Activated CD4-positive, alpha-beta T cell treated with anti-CD3 and anti-CD28 coated beads for 36 hours (primary cell): ENCODE results near the gene RPS29. TPM values are rescaled to one million over a fixed set of nuclear protein-coding genes. Genes with fewer than 3 reads are reported as not detected.
A peak's percentile ranks its signal among the peaks of the same experiment; 100 is the strongest.
"Not testable (repeated sequence)": the region's sequence is repeated elsewhere in the genome, so short reads cannot be mapped to it uniquely, and the experiment has no call there.

Experiments
- ATAC-seq: fragments of 200-7000 bp; cut with Tn5 transposase; one replicate; pipeline ENCODE4 v1.10.0; 2021; ENCODE audit warnings: mild to moderate bottlenecking, moderate library complexity
- CTCF ChIA-PET: fragments of 350-600 bp; sonication (Branson Sonifier 250); formaldehyde crosslinking; loops from one replicate; lab custom pipeline; 2021; ENCODE audit warnings: antibody characterized with exemption; lab: Charles Lee
- POLR2A ChIA-PET: fragments of 350-600 bp; sonication (Branson Sonifier 250); formaldehyde crosslinking; loops from one replicate; lab custom pipeline; 2021; ENCODE audit warnings: antibody characterized with exemption, inconsistent platforms; lab: Charles Lee
- DNase-seq: peaks from one replicate; pipeline ENCODE4 v3.0.0-alpha.2; 2020
- H3K27ac Mint-ChIP-seq: one replicate; pipeline ENCODE4 v1.8.0; 2021; ENCODE audit warnings: mixed read lengths
- H3K27me3 Mint-ChIP-seq: one replicate; pipeline ENCODE4 v1.8.0; 2021; ENCODE audit warnings: mixed read lengths
- H3K36me3 Mint-ChIP-seq: one replicate; pipeline ENCODE4 v1.8.0; 2021; ENCODE audit warnings: low read depth, mixed read lengths
- H3K4me1 Mint-ChIP-seq: one replicate; pipeline ENCODE4 v1.8.0; 2021; ENCODE audit warnings: mixed read lengths
- H3K4me3 Mint-ChIP-seq: one replicate; pipeline ENCODE4 v1.8.0; 2021; ENCODE audit warnings: mild to moderate bottlenecking, moderate library complexity, mixed read lengths
- H3K9me3 Mint-ChIP-seq: one replicate; pipeline ENCODE4 v1.8.0; 2021; ENCODE audit warnings: low read depth, mixed read lengths
- intact Hi-C, 2 experiments: fragments of 100-400 bp; cut with DNase I in 1 of 2; cut with micrococcal nuclease in 1 of 2; formaldehyde crosslinking; loops; one replicate each; pipeline versions ENCODE4 v1.14.2 to v1.15.1; 2022 to 2024; cut with DNase I, micrococcal nuclease
- total RNA-seq, 2 experiments: library from RNA; stranded (reverse); gene quantifications; one replicate each; pipeline ENCODE4 v1.2.3, GENCODE V29; 2021

RPS29 gene
- total RNA-seq, 2 experiments from 2014 or later = 481 to 1,987 TPM

DNA sequence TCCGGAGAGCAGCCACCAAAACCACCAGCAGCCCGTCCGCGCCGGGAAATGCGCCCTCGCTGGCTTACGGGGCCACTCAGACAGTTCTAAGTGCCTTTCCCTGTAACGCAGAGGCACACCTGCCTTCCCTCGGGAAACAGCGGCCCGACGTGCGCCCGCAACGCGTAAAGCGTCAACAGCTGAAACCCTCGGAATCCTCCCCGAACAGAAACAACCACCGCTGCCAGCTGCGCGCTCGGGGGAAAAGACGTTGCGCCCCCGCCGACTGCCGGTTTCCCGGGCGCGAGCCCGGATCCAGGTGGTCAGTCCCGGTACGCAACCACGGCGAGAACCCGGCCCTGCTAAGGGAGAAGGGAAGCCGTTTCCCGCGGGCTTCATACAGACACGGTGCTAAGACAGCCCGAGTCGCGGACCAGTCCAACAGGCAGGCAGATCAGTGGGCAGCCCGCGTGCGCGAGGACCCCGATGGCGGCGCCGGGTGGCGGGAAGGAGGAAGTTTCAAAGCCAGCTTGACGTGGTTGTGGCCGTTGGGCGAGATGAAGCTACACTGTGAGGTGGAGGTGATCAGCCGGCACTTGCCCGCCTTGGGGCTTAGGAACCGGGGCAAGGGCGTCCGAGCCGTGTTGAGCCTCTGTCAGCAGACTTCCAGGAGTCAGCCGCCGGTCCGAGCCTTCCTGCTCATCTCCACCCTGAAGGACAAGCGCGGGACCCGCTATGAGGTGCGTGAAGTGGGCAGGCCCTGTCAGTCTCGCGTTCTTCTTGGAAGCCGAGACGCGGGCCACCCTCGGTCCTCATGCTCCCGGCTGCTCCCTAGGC, 12.5 kb upstream of the RPS29 start, which contains the start of gene LRR1:
Gene LRR1, plus strand, starts transcription at position 456 of the 816 bp plus-strand sequence. Its CDS starts 81 bp downstream, at position 537.
- peak within 1 kb of the TSS; percentile 99 for H3K27ac Mint-ChIP-seq
- intact Hi-C loops = loop anchor here (1.0 kb wide), 4 partner anchors 12 to 170 kb away; partner anchors contain the start of genes MGAT2 (in 2 of the 2), RPL36AL (in 2 of the 2), RPS29 (in 2 of the 2) and KLHDC2 (in 1 of the 2)

DNA sequence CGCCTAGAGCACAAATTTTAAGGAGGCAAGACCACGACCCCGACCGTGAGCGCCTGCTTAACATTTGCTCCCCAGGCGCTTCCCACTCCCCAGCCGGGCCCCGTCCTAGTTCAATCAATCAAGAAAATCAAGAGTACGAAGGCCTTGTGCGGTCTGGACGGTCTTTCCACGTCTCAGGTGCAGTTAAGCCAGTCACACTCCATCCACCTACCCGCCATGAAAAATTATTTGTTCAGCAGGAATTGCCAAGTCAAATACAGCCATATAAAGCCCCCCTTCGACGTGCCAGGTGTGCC, 12.0 kb upstream of the RPS29 start:
- ChIA-PET CTCF (interaction anchor here (1.4 to 2.5 kb wide), 5 partner anchors 11 to 137 kb away, joined by 3 to 35 read pairs (median 10); partner anchors contain the start of genes DNAAF2, MGAT2, RPL36AL and RPS29), POLR2A (interaction anchor here (1.8 to 2.3 kb wide), 2 partner anchors 12 to 23 kb away, joined by 17 to 22 read pairs; partner anchors contain the start of genes MGAT2, RPL36AL and RPS29)
- Mint-ChIP-seq H3K9me3 (no peaks in the 10 kb centered on the region), H3K36me3 (peaks cover 20% of the 10 kb centered on the region), H3K27me3 (no peaks in the 10 kb centered on the region), H3K27ac (peak overlapping the region; percentile 99), H3K4me1 (peaks cover 19% of the 10 kb centered on the region), H3K4me3 (peak overlapping the region; percentile 99)
- peak; percentile 9 for ATAC-seq
- intact Hi-C loops = loop anchor here (1.0 kb wide), 4 partner anchors 12 to 170 kb away; partner anchors contain the start of genes MGAT2 (in 2 of the 2), RPL36AL (in 2 of the 2), RPS29 (in 2 of the 2) and KLHDC2 (in 1 of the 2)
- no peak for DNase-seq

More for the DNA sequence above, 12.5 kb upstream of the RPS29 start, which contains the start of gene LRR1:
- H3K4me3 Mint-ChIP-seq = peak within 1 kb of the TSS; percentile 99
- H3K27me3 Mint-ChIP-seq = no peaks in the 10 kb centered on the region
- H3K36me3 Mint-ChIP-seq = peaks cover 20% of the 10 kb centered on the region
- peak; percentile 90 for DNase-seq
- ChIA-PET CTCF (interaction anchor here (0.6 to 2.5 kb wide), 10 partner anchors 9 to 263 kb away, joined by 3 to 35 read pairs (median 4); partner anchors contain the start of genes DNAAF2, MGAT2, RPL36AL and RPS29), POLR2A (interaction anchor here (0.6 to 2.3 kb wide), 5 partner anchors 12 to 170 kb away, joined by 3 to 22 read pairs (median 8); partner anchors contain the start of genes DNAAF2, MGAT2, RPL36AL and RPS29)
- ATAC-seq = peak; percentile 76
- peaks cover 19% of the 10 kb centered on the region for H3K4me1 Mint-ChIP-seq
- H3K9me3 Mint-ChIP-seq = no peaks in the 10 kb centered on the region

DNA sequence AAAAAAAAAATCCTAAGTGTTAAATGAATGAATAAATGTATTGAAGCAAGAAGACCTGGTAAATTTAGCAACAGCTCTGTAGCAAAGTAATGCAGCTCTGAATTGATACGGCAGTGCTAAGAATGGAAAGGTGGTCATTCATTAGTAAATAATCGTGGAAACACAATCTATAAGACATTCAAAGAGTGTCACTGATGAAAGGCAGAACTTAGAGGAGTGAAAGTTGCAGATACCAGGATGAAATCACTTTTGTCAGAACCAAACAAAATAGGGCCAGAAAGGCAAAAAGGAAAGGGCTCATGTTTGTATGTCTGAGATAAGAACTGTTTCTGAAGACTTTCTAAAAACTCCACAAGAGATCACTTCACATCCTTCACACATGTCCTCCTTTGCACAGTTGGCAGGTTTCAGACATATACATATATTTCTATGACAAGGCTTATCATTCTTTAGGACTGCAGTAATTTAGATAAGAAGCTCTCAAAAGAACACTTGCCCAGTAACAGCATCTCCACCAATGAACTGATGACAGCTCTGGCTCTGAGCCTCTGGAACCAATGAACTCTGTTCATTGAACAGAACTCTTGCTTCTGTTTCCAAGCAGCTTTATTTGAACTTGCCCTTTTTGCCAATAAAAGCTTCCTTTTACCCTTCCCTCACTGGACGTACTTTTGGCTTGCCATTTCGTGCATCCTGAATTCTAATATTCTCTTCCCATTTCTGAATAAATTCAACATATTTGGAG, 8.3 kb upstream of the RPS29 start:
- no peak overlapping the region for H3K27ac Mint-ChIP-seq
- ChIA-PET CTCF (interaction anchor here (0.6 to 3.5 kb wide), 5 partner anchors 8 to 133 kb away, joined by 3 to 41 read pairs (median 6); partner anchors contain the start of genes MGAT2, RPL36AL and RPS29), POLR2A (interaction anchor here (0.6 to 1.4 kb wide), 2 partner anchors 8 to 22 kb away, joined by 3 to 6 read pairs; partner anchors contain the start of gene RPS29)
- no peaks in the 10 kb centered on the region for H3K9me3 Mint-ChIP-seq
- no peaks in the 10 kb centered on the region for H3K27me3 Mint-ChIP-seq
- peak; percentile 13 for DNase-seq
- no peak for ATAC-seq
- H3K4me3 Mint-ChIP-seq = no peak overlapping the region
- H3K36me3 Mint-ChIP-seq = peaks cover 6% of the 10 kb centered on the region
- intact Hi-C loops = no loop called here
- peaks cover 8% of the 10 kb centered on the region for H3K4me1 Mint-ChIP-seq

DNA sequence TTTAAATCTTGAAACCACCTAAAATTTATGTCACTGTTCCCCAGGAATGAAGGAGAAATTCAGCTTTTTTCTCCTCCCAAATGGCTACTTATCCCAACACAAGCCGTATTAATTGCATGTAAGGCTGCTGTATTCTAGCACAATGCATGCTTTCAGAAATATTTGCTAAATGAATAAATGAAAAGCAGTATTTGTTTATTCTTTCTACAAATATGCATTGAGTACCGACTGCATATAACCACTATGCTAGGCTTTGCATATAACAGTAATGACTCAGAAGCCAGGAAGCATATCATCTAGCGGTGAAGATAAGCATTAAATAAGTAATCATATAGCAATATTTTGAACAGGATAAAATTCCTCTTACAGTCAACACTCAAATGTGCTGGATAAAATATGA, 6.8 kb upstream of the RPS29 start:
- Mint-ChIP-seq H3K27me3 (no peaks in the 10 kb centered on the region), H3K4me1 (peaks cover 8% of the 10 kb centered on the region), H3K4me3 (no peak overlapping the region), H3K27ac (no peak overlapping the region), H3K9me3 (no peaks in the 10 kb centered on the region), H3K36me3 (no peaks in the 10 kb centered on the region)
- no peak for DNase-seq
- ChIA-PET POLR2A (no interaction called here), CTCF (interaction anchor here (1.7 kb wide), 1 partner anchor 131 kb away, joined by 6 read pairs; no protein-coding TSS in a partner anchor)
- intact Hi-C loops = no loop called here
- ATAC-seq = no peak

DNA sequence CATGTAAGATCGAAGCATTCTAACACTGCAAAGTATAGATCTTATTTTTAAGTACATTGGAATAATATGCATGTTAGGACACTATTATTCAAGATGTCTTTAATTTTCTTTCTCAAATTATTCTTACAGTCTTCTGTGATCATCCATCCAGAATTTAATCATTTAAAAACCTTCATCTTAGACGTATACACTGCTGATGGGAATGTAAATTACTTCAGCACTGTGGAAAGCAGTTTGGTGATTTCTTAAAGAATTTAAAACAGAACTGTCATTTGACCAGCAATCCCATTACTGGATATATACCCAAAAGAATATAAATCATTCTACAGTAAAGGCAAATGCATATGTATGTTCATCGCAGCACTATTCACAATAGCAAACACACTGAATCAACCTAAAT, 3.2 kb upstream of the RPS29 start:
- ATAC-seq (no peak), DNase-seq (no peak)
- ChIA-PET CTCF (interaction anchor here (1.3 kb wide), 1 partner anchor 9 kb away, joined by 4 read pairs; the partner anchor contains the start of gene LRR1), POLR2A (interaction anchor here (0.6 kb wide), 1 partner anchor 31 kb away, joined by 3 read pairs; the partner anchor contains the start of genes MGAT2 and RPL36AL)
- Mint-ChIP-seq H3K27ac (peak overlapping the region; percentile 1), H3K36me3 (peaks cover 21% of the 10 kb centered on the region), H3K27me3 (no peaks in the 10 kb centered on the region), H3K4me3 (no peak overlapping the region), H3K4me1 (peaks cover 8% of the 10 kb centered on the region), H3K9me3 (no peaks in the 10 kb centered on the region)
- intact Hi-C loops = loop anchor here in 1 of 2 experiments (10.0 kb wide), 1 partner anchor 125 kb away; no protein-coding TSS in a partner anchor

DNA sequence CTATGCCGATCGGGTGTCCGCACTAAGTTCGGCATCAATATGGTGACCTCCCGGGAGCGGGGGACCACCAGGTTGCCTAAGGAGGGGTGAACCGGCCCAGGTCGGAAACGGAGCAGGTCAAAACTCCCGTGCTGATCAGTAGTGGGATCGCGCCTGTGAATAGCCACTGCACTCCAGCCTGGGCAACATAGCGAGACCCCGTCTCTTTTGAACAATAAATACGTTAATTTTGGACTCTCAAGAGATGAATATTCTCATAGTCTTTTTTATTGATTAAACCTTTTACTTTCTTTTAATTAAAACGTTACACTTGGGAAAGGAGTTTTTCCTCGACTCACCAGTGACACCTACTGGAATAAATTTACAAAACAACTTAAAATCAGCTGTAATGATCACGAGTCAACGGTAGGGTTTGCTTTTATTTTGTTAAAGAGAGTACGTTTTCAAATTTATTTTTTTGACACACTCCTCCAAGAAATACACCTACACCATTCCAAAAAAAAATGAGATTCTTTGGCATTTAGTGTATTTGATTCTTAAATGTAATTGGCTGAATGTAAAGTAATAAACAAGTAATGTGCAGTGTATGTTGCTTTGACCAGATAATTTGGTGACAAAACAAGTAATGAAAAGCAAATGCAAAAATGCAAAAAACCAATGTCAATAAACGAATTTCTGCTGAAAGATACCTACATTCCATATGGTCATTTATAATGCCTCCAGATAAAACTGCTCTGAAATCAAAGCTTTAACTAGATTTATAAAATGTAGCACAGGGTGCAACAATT, 687 bp upstream of the RPS29 start:
- DNase-seq = peak; percentile 78
- peaks cover 32% of the 10 kb centered on the region for H3K4me1 Mint-ChIP-seq

DNA sequence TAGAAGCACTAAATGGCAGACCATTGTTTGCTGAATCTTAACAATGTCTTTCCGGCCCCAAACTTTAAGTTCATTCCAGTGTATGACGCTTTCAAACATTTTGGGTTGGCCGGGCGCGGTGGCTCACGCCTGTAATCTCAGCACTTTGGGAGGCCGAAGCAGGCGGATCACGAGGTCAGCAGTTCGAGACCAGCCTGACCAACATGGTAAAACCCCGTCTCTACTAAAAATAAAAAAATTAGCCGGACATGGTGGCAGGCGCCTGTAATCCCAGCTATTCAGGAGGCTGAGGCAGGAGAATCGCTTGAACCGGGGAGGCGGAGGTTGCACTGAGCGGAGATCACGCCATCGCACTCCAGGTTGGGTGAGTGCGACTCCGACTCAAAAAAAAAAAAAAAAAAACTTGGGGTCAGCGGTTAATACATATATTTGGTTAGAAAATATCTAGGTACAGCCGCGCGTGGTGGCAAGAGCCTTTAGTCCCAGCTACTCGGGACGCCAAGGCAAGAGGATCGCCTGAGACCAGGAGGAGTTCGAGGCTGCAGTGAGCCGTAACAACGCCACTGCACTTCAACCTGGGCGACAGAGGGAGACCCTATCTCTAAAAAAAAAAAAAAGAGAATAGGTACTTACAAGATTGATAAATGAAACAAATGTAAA, 1.1 kb downstream of the RPS29 start:
- H3K27me3 Mint-ChIP-seq, H3K9me3 Mint-ChIP-seq, ATAC-seq: not testable (repeated sequence)
- H3K4me3 Mint-ChIP-seq = peak overlapping the region; percentile 92
- CTCF ChIA-PET = interaction anchor here (0.6 to 3.7 kb wide), 9 partner anchors 11 to 901 kb away, joined by 3 to 41 read pairs (median 4); partner anchors contain the start of genes MGAT2 and RPL36AL
- POLR2A ChIA-PET = interaction anchor here (0.5 to 2.2 kb wide), 5 partner anchors 14 to 1178 kb away, joined by 3 to 17 read pairs (median 3); partner anchors contain the start of gene LRR1
- H3K27ac Mint-ChIP-seq = peak overlapping the region; percentile 96
- peak; percentile 56 for DNase-seq
- peaks cover 43% of the 10 kb centered on the region for H3K4me1 Mint-ChIP-seq
- intact Hi-C loops = loop anchor here in 1 of 2 experiments (10.0 kb wide), 1 partner anchor 120 kb away; no protein-coding TSS in a partner anchor
- H3K36me3 Mint-ChIP-seq = peaks cover 57% of the 10 kb centered on the region

More for the DNA sequence above, 687 bp upstream of the RPS29 start:
- ChIA-PET CTCF (interaction anchor here (0.6 to 3.7 kb wide), 13 partner anchors 9 to 1204 kb away, joined by 3 to 41 read pairs (median 6); partner anchors contain the start of genes LRR1, MGAT2 and RPL36AL), POLR2A (interaction anchor here (0.6 to 2.2 kb wide), 8 partner anchors 8 to 167 kb away, joined by 3 to 18 read pairs (median 5); partner anchors contain the start of genes DNAAF2, LRR1 and RPL36AL)
- intact Hi-C loops = loop anchor here (1.0 to 10.0 kb wide), 9 partner anchors 11 to 644 kb away; partner anchors contain the start of genes LRR1 (in 2 of the 2), MGAT2 (in 2 of the 2), RPL36AL (in 2 of the 2) and KLHDC2 (in 1 of the 2)
- no peaks in the 10 kb centered on the region for H3K9me3 Mint-ChIP-seq
- peaks cover 45% of the 10 kb centered on the region for H3K36me3 Mint-ChIP-seq
- H3K4me3 Mint-ChIP-seq = peak overlapping the region; percentile 92
- no peaks in the 10 kb centered on the region for H3K27me3 Mint-ChIP-seq
- ATAC-seq = peak; percentile 33
- peak overlapping the region; percentile 96 for H3K27ac Mint-ChIP-seq

DNA sequence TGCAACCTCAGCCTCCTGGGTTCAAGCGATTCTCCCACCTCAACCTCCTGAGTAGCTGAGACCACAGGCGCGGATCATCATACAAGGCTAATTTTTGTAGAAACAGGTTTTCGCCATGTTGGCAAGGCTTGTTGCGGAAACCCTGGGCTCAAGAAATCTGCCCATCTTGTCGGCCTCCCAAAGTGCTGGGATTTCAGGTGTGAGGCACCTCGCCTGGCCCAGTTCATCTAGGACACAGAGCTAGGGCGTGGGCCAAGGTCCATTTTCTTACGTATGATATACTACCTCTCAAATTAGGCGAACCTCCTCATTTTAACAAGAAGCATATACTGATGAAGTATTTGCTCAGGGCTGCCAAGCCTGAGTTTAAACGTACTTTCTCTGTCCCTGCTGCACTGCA, 2.1 kb downstream of the RPS29 start:
- ChIA-PET CTCF (no interaction called here), POLR2A (no interaction called here)
- Mint-ChIP-seq H3K9me3 (no peaks in the 10 kb centered on the region), H3K27ac (peak overlapping the region; percentile 96), H3K4me1 (peaks cover 53% of the 10 kb centered on the region), H3K4me3 (peak overlapping the region; percentile 92), H3K36me3 (peaks cover 63% of the 10 kb centered on the region), H3K27me3 (no peaks in the 10 kb centered on the region)
- DNase-seq = no peak
- no peak for ATAC-seq
- intact Hi-C loops = loop anchor here in 1 of 2 experiments (10.0 kb wide), 1 partner anchor 119 kb away; no protein-coding TSS in a partner anchor

DNA sequence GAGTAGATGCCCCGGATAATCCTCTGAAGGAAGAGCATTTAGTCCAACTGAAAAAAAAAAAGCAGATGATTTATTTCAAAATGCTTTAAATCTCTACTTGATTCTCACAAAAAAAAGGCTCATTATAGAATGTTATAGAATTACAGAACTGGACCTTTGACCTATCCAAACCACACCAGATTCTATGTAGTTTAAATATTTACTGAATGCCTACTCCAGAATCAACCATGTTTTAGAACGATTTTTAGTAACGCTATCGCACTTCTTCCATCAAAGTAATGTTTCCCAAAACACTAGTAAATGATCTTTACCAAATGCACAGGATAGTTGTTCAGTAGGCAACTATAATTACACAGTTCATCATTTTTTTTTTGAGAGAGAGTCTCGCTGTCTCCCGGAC, 2.6 kb downstream of the RPS29 start:
- Mint-ChIP-seq H3K36me3 (peaks cover 67% of the 10 kb centered on the region), H3K27ac (peak overlapping the region; percentile 96), H3K27me3 (no peaks in the 10 kb centered on the region), H3K4me3 (peak overlapping the region; percentile 92), H3K9me3 (no peaks in the 10 kb centered on the region), H3K4me1 (peaks cover 57% of the 10 kb centered on the region)
- ATAC-seq (no peak), DNase-seq (no peak)
- ChIA-PET POLR2A (interaction anchor here (0.7 to 1.1 kb wide), 2 partner anchors 42 to 269 kb away, joined by 4 to 8 read pairs; partner anchors contain the start of gene NEMF), CTCF (no interaction called here)
- intact Hi-C loops = loop anchor here in 1 of 2 experiments (10.0 kb wide), 1 partner anchor 119 kb away; no protein-coding TSS in a partner anchor
